ENCODE results near the gene BFSP1.

- TF ChIP-seq, protein P1, sequence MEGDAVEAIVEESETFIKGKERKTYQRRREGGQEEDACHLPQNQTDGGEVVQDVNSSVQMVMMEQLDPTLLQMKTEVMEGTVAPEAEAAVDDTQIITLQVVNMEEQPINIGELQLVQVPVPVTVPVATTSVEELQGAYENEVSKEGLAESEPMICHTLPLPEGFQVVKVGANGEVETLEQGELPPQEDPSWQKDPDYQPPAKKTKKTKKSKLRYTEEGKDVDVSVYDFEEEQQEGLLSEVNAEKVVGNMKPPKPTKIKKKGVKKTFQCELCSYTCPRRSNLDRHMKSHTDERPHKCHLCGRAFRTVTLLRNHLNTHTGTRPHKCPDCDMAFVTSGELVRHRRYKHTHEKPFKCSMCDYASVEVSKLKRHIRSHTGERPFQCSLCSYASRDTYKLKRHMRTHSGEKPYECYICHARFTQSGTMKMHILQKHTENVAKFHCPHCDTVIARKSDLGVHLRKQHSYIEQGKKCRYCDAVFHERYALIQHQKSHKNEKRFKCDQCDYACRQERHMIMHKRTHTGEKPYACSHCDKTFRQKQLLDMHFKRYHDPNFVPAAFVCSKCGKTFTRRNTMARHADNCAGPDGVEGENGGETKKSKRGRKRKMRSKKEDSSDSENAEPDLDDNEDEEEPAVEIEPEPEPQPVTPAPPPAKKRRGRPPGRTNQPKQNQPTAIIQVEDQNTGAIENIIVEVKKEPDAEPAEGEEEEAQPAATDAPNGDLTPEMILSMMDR (IDR thresholded peaks at IDR 0.05), result no peak
- no peak for TF ChIP-seq POLR2A (IDR thresholded peaks at IDR 0.05)
Measured at GRCh38 chr20:17580895-17581294, 49.7 kb upstream of the BFSP1 start.
